HG02588 (cell line): ENCODE measurements around the gene TCEAL3.
"Not testable (repeated sequence)": the region's sequence is repeated elsewhere in the genome, so short reads cannot be mapped to it uniquely, and the experiment has no call there.

Source experiments
- ATAC-seq: cut with Tn5 transposase; IDR thresholded peaks from one replicate; pipeline ENCODE4 v1.9.1; 2021; ENCODE audit warnings: mild to moderate bottlenecking, moderate library complexity; ENCODE audit not compliant: unreplicated experiment

Gene TCEAL3

GRCh38 chrX:103624111-103624510, 16.3 kb downstream of the TCEAL3 start:
- ATAC-seq: no peak

GRCh38 chrX:103626855-103627254, 19.1 kb downstream of the TCEAL3 start:
- ATAC-seq: no peak

GRCh38 chrX:103628386-103629317, 20.9 kb downstream of the TCEAL3 start, which contains the start of gene TCEAL1:
Gene TCEAL1, plus strand, starts transcription at chrX:103628975. Its CDS starts 942 bp downstream, at chrX:103629917.
- ATAC-seq: peak; percentile 74

GRCh38 chrX:103629318-103630170, 21.8 kb downstream of the TCEAL3 start:
- ATAC-seq: peak; percentile 43

- no peak for ATAC-seq
Observed at GRCh38 chrX:103630171-103630511, 22.4 kb downstream of the TCEAL3 start.

- no peak for ATAC-seq
Observed at GRCh38 chrX:103631145-103631544, 23.4 kb downstream of the TCEAL3 start.

- ATAC-seq: no peak
Observed at GRCh38 chrX:103635436-103635835, 27.7 kb downstream of the TCEAL3 start.

- no peak for ATAC-seq
Observed at GRCh38 chrX:103637604-103638338, 30.0 kb downstream of the TCEAL3 start.

GRCh38 chrX:103638479-103639346, 30.9 kb downstream of the TCEAL3 start:
- ATAC-seq: not testable (repeated sequence)

GRCh38 chrX:103640401-103641155, 32.8 kb downstream of the TCEAL3 start:
- ATAC-seq: no peak

GRCh38 chrX:103644125-103644524, 36.4 kb downstream of the TCEAL3 start:
- ATAC-seq: no peak

GRCh38 chrX:103647630-103648029, 39.9 kb downstream of the TCEAL3 start:
- ATAC-seq: no peak

- ATAC-seq: no peak
Observed at GRCh38 chrX:103651151-103651773, 43.5 kb downstream of the TCEAL3 start.

- ATAC-seq: not testable (repeated sequence)
Observed at GRCh38 chrX:103655230-103656000, 47.7 kb downstream of the TCEAL3 start.

GRCh38 chrX:103656617-103657016, 48.9 kb downstream of the TCEAL3 start:
- ATAC-seq: no peak

- not testable (repeated sequence) for ATAC-seq
Observed at GRCh38 chrX:103657066-103657465, 49.3 kb downstream of the TCEAL3 start.

- no peak for ATAC-seq
Observed at GRCh38 chrX:103658681-103659433, 51.1 kb downstream of the TCEAL3 start.
